Fibroblast of peridontal ligament (primary cell): Measurements from ENCODE around the gene GRM7.

ENCODE experiments used
- DNase-seq: peaks from one replicate; pipeline ENCODE4 v3.0.0-alpha.2; 2010; ENCODE audit errors: extremely low read depth

The GRM7 gene

GRCh38 chr3:7241584-7242302 is 380.8 kb downstream of the GRM7 start:
- no peak for DNase-seq

- no peak for DNase-seq
Observed at GRCh38 chr3:7242303-7242635, 381.4 kb downstream of the GRM7 start.

- no peak for DNase-seq
Observed at GRCh38 chr3:7249493-7250076, 388.7 kb downstream of the GRM7 start.

GRCh38 chr3:7254251-7254650 is 393.3 kb downstream of the GRM7 start:
- no peak for DNase-seq

- no peak for DNase-seq
Observed at GRCh38 chr3:7260975-7261374, 400.1 kb downstream of the GRM7 start.

- no peak for DNase-seq
Observed at GRCh38 chr3:7263347-7264195, 402.7 kb downstream of the GRM7 start.

GRCh38 chr3:7264196-7264526 is 403.2 kb downstream of the GRM7 start:
- no peak for DNase-seq

GRCh38 chr3:7265736-7266135 is 404.8 kb downstream of the GRM7 start:
- no peak for DNase-seq

GRCh38 chr3:7266551-7266950 is 405.6 kb downstream of the GRM7 start:
- no peak for DNase-seq

- DNase-seq = no peak
Observed at GRCh38 chr3:7270731-7271130, 409.8 kb downstream of the GRM7 start.

- DNase-seq = no peak
Observed at GRCh38 chr3:7271631-7272030, 410.7 kb downstream of the GRM7 start.

GRCh38 chr3:7272203-7272602 is 411.3 kb downstream of the GRM7 start:
- no peak for DNase-seq

GRCh38 chr3:7275396-7275795 is 414.5 kb downstream of the GRM7 start:
- no peak for DNase-seq

- DNase-seq = no peak
Observed at GRCh38 chr3:7280318-7280717, 419.4 kb downstream of the GRM7 start.

GRCh38 chr3:7282988-7283387 is 422.1 kb downstream of the GRM7 start:
- no peak for DNase-seq

- no peak for DNase-seq
Observed at GRCh38 chr3:7285505-7285904, 424.6 kb downstream of the GRM7 start.

GRCh38 chr3:7288133-7288532 is 427.2 kb downstream of the GRM7 start:
- DNase-seq = no peak

GRCh38 chr3:7289121-7289520 is 428.2 kb downstream of the GRM7 start:
- no peak for DNase-seq

GRCh38 chr3:7290077-7290825 is 429.3 kb downstream of the GRM7 start:
- DNase-seq = no peak

- no peak for DNase-seq
Observed at GRCh38 chr3:7292362-7292761, 431.4 kb downstream of the GRM7 start.

GRCh38 chr3:7293286-7293685 is 432.4 kb downstream of the GRM7 start:
- no peak for DNase-seq

GRCh38 chr3:7305561-7305960 is 444.6 kb downstream of the GRM7 start:
- no peak for DNase-seq
